ENCODE measurements around the gene GPR153.

DNA sequence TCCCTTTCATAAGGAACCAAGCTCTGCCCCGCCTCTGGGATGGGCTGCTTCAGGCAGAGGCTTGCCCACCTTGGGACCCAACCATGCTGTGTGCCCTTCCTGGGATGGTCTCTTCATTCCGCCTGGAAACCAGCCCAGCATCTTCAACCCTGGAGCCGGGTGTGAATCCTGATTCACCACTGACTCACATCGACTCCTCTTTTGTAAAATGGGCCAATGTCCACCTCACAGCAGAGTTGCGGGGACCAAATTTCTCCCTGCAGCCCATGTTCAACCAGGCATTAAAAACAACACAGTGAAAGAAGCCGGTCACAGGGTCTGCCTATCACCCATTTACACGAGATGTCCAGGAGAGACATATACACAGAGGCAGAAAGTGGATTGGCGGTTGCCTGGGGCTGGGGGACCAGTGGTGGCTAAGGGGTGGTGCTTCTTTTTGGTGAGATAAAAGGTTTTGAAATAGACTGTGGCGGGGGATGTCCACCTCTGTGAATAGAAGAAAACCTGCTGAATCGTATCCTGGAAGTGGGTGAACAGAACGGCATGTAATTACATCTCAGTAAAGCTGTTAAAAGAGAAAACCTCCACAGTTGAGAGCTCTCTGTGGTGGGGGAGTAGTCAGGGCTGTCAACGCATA, 6.9 kb upstream of the GPR153 start:
- TF ChIP-seq CTCF (IDR thresholded peaks at IDR 0.05) (no peak), EZH2 (IDR thresholded peaks at IDR 0.05) (no peak)

All from neural progenitor cell (in vitro differentiated cells).